HG02973 (cell line): ENCODE results near the gene MKRN2.
"Not testable (repeated sequence)": the region's sequence is repeated elsewhere in the genome, so short reads cannot be mapped to it uniquely, and the experiment has no call there.

Experiments used
- ATAC-seq: cut with Tn5 transposase; IDR thresholded peaks from one replicate; pipeline ENCODE4 v1.9.1; 2021; ENCODE audit warnings: moderate library complexity; ENCODE audit not compliant: unreplicated experiment

Gene MKRN2

GRCh38 chr3:12585181-12585580 lies 28.3 kb downstream of the MKRN2 start:
- no peak for ATAC-seq

- ATAC-seq: no peak
Measured at GRCh38 chr3:12585970-12586369, 29.1 kb downstream of the MKRN2 start.

- no peak for ATAC-seq
Measured at GRCh38 chr3:12586403-12586802, 29.5 kb downstream of the MKRN2 start.

GRCh38 chr3:12588039-12589009 lies 31.4 kb downstream of the MKRN2 start:
- ATAC-seq: no peak

DNA sequence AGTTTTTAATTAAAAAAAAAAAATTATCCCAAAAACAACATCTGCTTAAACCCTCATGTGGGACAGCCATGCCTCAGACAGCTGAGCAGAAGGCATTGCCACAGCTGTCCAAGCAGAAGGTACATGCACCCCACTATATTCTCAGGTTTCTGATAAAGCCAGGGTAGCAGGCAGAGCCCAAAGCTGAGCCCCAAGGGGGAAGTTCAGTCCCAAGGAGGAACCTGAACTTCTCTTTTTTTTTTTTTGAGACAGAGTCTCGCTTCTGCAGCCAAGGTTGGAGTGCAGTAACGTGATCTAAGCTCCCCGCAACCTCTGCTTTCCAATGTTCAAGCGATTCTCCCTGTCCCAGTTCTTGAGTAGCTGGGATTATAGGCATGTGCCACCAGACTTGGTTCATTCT lies 33.2 kb downstream of the MKRN2 start:
- ATAC-seq: no peak

DNA sequence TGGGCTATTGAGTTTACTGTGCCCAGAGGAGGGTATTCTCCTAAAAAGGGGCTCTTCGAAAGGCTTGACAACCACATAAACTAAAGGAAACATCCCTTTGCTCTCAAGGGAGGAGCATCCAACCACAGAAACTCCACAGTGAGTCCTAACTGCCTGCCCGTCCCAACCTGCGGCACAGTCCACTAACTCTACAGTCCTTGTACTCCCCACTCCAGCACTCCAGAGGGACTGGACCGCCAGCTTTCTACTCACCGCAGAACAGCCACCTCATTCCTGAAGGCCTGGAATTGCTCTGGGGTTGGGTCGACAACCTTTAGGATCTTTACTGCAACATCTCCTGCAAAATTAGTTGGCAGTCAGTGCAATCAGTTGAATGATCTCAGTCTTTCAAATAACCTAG lies 34.6 kb downstream of the MKRN2 start:
- ATAC-seq: no peak

GRCh38 chr3:12591997-12592715 lies 35.3 kb downstream of the MKRN2 start:
- ATAC-seq: no peak

DNA sequence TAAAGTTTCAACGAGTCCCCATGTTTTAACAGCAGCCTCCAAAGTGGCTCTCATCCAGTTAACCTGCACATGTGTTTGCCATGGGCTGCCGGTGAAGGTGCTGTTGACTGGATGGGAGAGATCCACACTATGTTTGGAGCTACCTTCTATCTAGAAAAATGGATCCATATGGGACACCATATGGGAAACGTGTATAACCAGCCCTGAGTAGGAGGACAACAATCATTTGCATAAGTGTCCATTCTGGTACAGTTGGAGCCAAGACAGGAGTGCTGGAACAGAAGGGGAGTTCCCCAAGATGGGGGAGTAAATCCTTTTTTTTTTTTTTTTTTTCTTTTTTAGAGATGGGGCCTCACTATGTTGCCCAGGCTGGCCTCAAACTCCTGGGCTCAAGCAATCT lies 36.6 kb downstream of the MKRN2 start:
- no peak for ATAC-seq

DNA sequence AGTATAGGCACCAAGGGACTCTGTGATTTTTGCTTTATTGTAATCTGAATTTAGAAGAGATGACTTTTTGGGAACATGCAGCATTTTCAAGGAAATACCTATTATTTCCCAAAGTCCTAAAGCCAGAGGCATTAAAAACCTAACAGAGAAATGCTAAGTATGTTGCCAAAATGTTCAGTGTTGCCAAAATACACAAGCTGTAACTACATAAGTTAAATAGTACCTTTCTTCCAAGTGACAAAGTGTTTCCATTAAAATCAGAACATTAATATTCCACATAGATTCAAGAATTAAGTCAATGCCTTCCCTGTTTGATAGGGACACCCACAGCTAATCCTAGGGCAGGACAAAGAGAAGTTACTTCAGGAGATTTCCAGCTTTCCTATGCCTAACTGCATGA lies 42.0 kb downstream of the MKRN2 start:
- no peak for ATAC-seq

GRCh38 chr3:12601072-12601471 lies 44.2 kb downstream of the MKRN2 start:
- ATAC-seq: no peak

DNA sequence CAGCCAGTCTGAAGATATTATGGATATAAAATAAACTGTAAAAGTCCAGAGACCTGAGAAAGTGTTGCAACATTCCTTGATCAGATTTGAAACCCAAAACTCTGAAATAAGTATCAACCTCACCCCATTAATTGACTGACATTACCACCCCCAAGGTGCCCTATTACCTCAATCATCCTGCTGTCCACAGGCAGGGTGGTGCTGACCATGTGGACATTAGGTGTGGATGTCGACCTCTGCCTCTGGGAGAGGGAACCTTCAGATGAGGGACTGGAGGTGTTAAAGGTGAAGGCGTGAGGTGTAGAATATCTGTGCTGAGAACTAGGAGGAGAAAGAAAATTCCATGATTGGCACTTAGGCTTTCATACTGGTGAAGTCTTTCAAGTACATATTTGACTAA lies 47.1 kb downstream of the MKRN2 start:
- no peak for ATAC-seq

GRCh38 chr3:12608376-12608775 lies 51.5 kb downstream of the MKRN2 start:
- ATAC-seq: no peak

DNA sequence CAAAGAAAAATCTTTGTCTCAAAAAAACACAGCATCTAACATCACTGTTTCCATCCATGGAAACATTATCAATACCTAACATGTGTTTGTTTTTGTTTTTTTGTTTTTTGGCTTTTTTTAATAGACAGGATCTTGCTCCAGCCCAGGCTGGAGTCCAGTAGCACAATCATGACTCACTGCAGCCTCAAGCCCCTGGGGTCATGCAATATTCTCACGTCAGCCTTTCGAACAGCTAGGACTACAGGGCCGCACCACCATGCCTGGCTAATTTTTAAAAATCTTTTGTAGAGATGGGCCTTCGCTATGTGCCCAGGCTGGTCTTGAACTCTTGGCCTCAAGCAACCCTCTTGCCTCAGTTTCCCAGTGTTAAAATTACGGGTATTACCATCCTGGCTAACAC lies 54.2 kb downstream of the MKRN2 start:
- no peak for ATAC-seq

GRCh38 chr3:12612514-12613226 lies 55.8 kb downstream of the MKRN2 start:
- no peak for ATAC-seq

DNA sequence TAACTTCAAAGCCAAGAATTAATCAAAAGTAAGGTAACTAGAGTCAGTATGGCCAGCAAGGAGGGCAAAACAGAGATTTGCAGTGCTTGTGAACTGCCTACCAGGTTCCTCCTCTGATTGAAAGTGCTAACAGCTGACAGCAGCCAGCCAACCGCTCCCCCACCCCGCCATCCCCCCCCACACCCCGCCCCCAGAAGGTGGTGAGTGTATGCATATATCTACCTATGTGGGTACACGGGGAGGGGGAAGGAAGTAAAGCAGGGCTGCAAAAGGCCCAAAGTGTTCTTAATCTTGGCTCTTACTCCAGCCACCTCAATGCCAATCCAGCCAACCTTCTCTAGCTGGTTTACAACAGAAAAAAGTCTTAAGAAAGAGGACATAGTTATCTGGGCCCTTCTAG lies 56.4 kb downstream of the MKRN2 start:
- no peak for ATAC-seq

DNA sequence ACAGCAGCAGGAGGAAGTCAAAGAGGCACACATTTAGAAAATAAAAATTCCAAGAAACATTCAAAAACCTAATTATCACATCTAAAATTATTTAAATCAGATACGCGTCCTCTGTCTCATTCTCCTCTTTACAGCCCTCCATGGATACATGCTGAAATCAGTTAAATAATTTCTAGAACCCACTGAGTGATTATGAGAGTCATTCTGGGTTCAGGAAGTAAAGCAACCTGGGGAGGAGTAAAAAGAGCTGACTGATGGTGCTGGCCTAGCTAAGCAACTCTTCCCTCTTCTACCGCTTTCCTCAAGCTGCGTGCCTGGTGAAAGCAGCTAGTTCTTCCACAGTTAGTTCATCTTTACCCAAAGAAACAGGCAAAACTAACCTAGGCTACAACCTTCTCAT lies 58.4 kb downstream of the MKRN2 start:
- ATAC-seq: no peak

- no peak for ATAC-seq
Measured at GRCh38 chr3:12618426-12618825, 61.5 kb downstream of the MKRN2 start.

GRCh38 chr3:12620305-12620704 lies 63.4 kb downstream of the MKRN2 start:
- no peak for ATAC-seq

DNA sequence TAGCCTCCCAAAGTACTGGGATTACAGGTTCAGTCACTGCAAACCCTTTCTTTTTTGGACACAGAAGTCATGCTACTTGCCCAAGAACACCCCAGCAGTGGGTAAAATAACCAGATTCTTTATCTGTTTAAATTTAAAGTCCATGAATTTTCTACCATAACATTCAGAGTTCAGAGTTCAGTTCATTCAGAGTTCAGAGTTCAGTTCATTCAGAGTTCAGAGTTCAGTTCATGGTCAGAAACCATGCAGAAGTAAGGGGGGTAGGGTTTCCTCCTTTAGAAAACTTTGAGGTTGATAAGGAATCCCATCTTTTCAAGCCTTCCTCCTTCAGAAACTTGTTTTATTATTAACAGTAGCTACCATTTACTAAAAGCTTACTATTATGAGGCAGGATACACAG lies 63.8 kb downstream of the MKRN2 start:
- ATAC-seq: no peak

- ATAC-seq: no peak
Measured at GRCh38 chr3:12622335-12622734, 65.4 kb downstream of the MKRN2 start.

DNA sequence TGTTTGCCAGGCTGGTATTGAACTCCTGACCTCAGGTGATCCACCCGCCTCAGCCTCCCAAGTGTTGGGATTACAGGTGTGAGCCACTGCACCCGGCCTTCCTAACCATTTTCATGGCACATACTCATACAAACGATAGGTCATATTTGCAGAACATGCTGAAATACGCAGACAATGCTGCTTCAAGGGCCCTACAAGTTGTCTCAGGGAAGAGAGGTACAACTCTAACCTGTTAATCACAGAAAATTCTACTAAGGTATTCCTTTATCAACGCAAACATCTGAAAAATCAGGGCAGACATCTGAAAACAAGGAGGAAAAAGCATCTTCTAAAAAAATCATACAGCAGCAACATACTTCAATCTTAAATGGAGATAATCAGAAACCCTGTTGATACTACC lies 67.2 kb downstream of the MKRN2 start:
- ATAC-seq: no peak

DNA sequence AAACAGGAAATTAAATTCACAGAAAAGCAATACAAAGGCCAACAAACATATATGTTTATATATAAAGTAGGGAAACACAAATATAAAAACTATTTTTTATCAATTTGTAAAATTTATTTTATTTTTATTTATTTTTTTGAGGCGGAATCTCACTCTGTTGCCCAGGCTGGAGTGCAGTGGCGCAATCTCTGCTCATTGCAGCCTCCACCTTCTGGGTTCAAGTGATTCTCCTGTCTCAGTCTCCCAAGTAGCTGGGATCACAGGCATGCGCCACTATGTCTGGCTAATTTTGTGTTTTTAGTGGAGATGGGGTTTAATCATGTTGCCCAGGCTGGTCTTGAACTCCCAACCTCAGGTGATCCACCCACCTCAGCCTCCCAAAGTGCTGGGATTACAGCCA lies 68.1 kb downstream of the MKRN2 start:
- ATAC-seq: not testable (repeated sequence)
